ENCODE measurements around the gene CEPT1.

- TF ChIP-seq MAX (IDR thresholded peaks at IDR 0.05; ENCODE audit: insufficient read depth, insufficient read length) (no peak), EZH2 (IDR thresholded peaks at IDR 0.05; ENCODE audit: borderline replicate concordance, low read depth, low read length, severe bottlenecking) (no peak), POLR2A (IDR thresholded peaks at IDR 0.05; ENCODE audit: low read depth, low read length) (no peak), POLR2AphosphoS5 (IDR thresholded peaks at IDR 0.05; ENCODE audit: insufficient read depth, low read depth, low read length) (no peak), CTCF (IDR thresholded peaks at IDR 0.05; ENCODE audit: extremely low read depth in 1 of 2, insufficient read depth in 1 of 2, low read depth in 1 of 2, low read length in 2 of 2) (no peak), FOS (IDR thresholded peaks at IDR 0.05; ENCODE audit: borderline replicate concordance, insufficient read depth, low read length) (no peak)
Measured at GRCh38 chr1:111192658-111193519, 52.9 kb downstream of the CEPT1 start.

Measured in endothelial cell of umbilical vein (primary cell).